Cardiac fibroblast (primary cell): ENCODE data around the gene ATP6V0C.

Source experiments
- DNase-seq, 2 donors: peaks; one replicate each; pipeline versions ENCODE4 v3.0.0 to v3.0.0-alpha.2; 2010; ENCODE audit warnings: low read depth in 2 of 2
- H3K4me3 ChIP-seq, 2 donors: replicated peaks in 1 of 2; 1 replicate in 1 of 2; 2 replicates in 1 of 2; pipeline ENCODE4 v1.5.1; 2011; ENCODE audit warnings: low read depth in 2 of 2, low read length in 2 of 2, mild to moderate bottlenecking in 2 of 2, moderate library complexity in 1 of 2
- CTCF ChIP-seq: IDR thresholded peaks from one replicate; pipeline ENCODE4 v1.5.1; 2011; ENCODE audit warnings: low read depth, mild to moderate bottlenecking, low read length, inconsistent platforms

Gene ATP6V0C

GRCh38 chr16:2512735-2513404 is 882 bp upstream of the ATP6V0C start:
- peak overlapping the region; percentile 25 to 87 for H3K4me3 ChIP-seq
- no peak for TF ChIP-seq CTCF
- DNase-seq = no peak

- no peak for TF ChIP-seq CTCF
- H3K4me3 ChIP-seq = peak overlapping the region; percentile 87
- no peak for DNase-seq
Measured at GRCh38 chr16:2514333-2515179, 804 bp downstream of the ATP6V0C start.

GRCh38 chr16:2515180-2515851 is 1.6 kb downstream of the ATP6V0C start:
- peak overlapping the region; percentile 87 for H3K4me3 ChIP-seq
- TF ChIP-seq CTCF = no peak
- DNase-seq = no peak

- TF ChIP-seq CTCF = no peak
- peak overlapping the region in 1 of 2 donors; percentile 18 for H3K4me3 ChIP-seq
- no peak for DNase-seq
Measured at GRCh38 chr16:2516391-2517240, 2.9 kb downstream of the ATP6V0C start.

- DNase-seq = no peak
- no peak overlapping the region for H3K4me3 ChIP-seq
- no peak for TF ChIP-seq CTCF
Measured at GRCh38 chr16:2517954-2518605, 4.3 kb downstream of the ATP6V0C start.
